HepG2 (cell line): ENCODE results near the gene HACE1. TPM values are rescaled to one million over a fixed set of nuclear protein-coding genes. Genes with fewer than 3 reads are reported as not detected.

Source experiments
- ATAC-seq: fragments of 200-7000 bp; cut with Tn5 transposase; 3 replicates; pipeline ENCODE4 v1.9.1; 2020; ENCODE audit warnings: mild to moderate bottlenecking, moderate library complexity
- BruUV-seq: library from RNA; stranded (reverse); fragments of 400-500 nt; replicated peaks from 2 replicates; lab custom pipeline; 2021; lab: Mats Ljungman, UMichigan
- CTCF ChIA-PET: fragments of 300-600 bp; formaldehyde crosslinking; extraction: SDS; loops from one replicate; lab custom pipeline; 2021; ENCODE audit warnings: low total read pairs, inconsistent platforms, low intra/inter-chr PET ratio; lab: Yijun Ruan, JAX
- POLR2A ChIA-PET: fragments of 350-600 bp; sonication (Branson Sonifier 250); formaldehyde crosslinking; loops from one replicate; lab custom pipeline; 2020; ENCODE audit warnings: antibody characterized with exemption, inconsistent platforms; lab: Yijun Ruan, JAX
- DNase-seq: peaks from one replicate; pipeline ENCODE4 v3.0.0-alpha.2; 2015; ENCODE audit warnings: low spot score
- FAIRE-seq: peaks from 3 replicates; lab custom pipeline; 2011; peaks lifted over from hg19 to GRCh38; lab: Jason Lieb, UNC
- H2AFZ ChIP-seq: one replicate; pipeline ENCODE4 v1.6.1; 2011; ENCODE audit warnings: low read length, inconsistent platforms
- H3K27ac ChIP-seq: fragments of 300-600 bp; 3 replicates; pipeline ENCODE4 v1.8.0; 2011; ENCODE audit warnings: mixed run types, mild to moderate bottlenecking, mixed read lengths, low read length, inconsistent platforms; ENCODE audit not compliant: insufficient read depth; ENCODE audit errors: extremely low read length
- H3K27me3 ChIP-seq, 2 experiments: fragments of 200-600 bp in 1 of 2; 2 replicates in 1 of 2; 3 replicates in 1 of 2; pipeline versions ENCODE4 v1.6.0 to v1.8.0; 2011; ENCODE audit warnings: low read length in 2 of 2, mild to moderate bottlenecking in 2 of 2, moderate library complexity in 2 of 2, inconsistent platforms in 1 of 2; ENCODE audit not compliant: insufficient read depth in 2 of 2, control insufficient read depth in 1 of 2
- H3K36me3 ChIP-seq, 2 experiments: fragments of 200-600 bp in 1 of 2; replicated peaks in 1 of 2; 2 replicates in 1 of 2; 3 replicates in 1 of 2; pipeline versions ENCODE4 v1.5.1 to v1.8.0; 2011; ENCODE audit warnings: low read length in 2 of 2, inconsistent platforms in 1 of 2; ENCODE audit not compliant: insufficient read depth in 2 of 2, control insufficient read depth in 1 of 2
- H3K4me1 ChIP-seq: 2 replicates; pipeline ENCODE4 v1.5.1; 2012; ENCODE audit warnings: low read length, inconsistent platforms; ENCODE audit not compliant: insufficient read depth
- H3K4me2 ChIP-seq: 2 replicates; pipeline ENCODE4 v1.6.0; 2011; ENCODE audit warnings: low read depth, low read length, inconsistent platforms
- H3K4me3 ChIP-seq, 3 experiments: fragments of 200-600 bp in 1 of 3; sonication (generic), shearing (Covaris generic) in 1 of 3; replicated peaks in 1 of 3; 2 replicates each; pipeline ENCODE4 v1.5.1; 2011 to 2016; ENCODE audit warnings: low read length in 3 of 3, inconsistent platforms in 2 of 3, low read depth in 2 of 3, mild to moderate bottlenecking in 2 of 3, control low read depth in 1 of 3, mixed read lengths in 1 of 3; ENCODE audit not compliant: insufficient read depth in 1 of 3
- H3K79me2 ChIP-seq: one replicate; pipeline ENCODE4 v1.6.1; 2011; ENCODE audit warnings: low read length, inconsistent platforms; ENCODE audit not compliant: insufficient read depth
- H3K9ac ChIP-seq: 2 replicates; pipeline ENCODE4 v1.6.0; 2011; ENCODE audit warnings: mild to moderate bottlenecking, low read depth, low read length, inconsistent platforms; ENCODE audit not compliant: insufficient read depth
- H3K9me3 ChIP-seq: 2 replicates; pipeline ENCODE4 v1.5.1; 2012; ENCODE audit warnings: mild to moderate bottlenecking, low read length
- H4K20me1 ChIP-seq: 2 replicates; pipeline ENCODE4 v1.6.0; 2011; ENCODE audit warnings: inconsistent platforms, mild to moderate bottlenecking, low read length, moderate library complexity; ENCODE audit not compliant: insufficient read depth
- AGO2 ChIP-seq: fragments of 200-400 bp; formaldehyde crosslinking; optimal IDR thresholded peaks from 2 replicates; pipeline ENCODE3; 2017; ENCODE audit warnings: mild to moderate bottlenecking, low read depth, low read length, moderate library complexity
- CREBL2 ChIP-seq: sonication (generic); formaldehyde crosslinking; IDR thresholded peaks from 2 replicates; pipeline ENCODE4 v1.8.1; 2023; ENCODE audit warnings: missing genetic modification reagents, mild to moderate bottlenecking, borderline replicate concordance
- DDIT3 ChIP-seq: sonication (generic); formaldehyde crosslinking; IDR thresholded peaks from 2 replicates; pipeline ENCODE4 v1.4.0; 2020; ENCODE audit warnings: mild to moderate bottlenecking, missing genetic modification reagents
- ELF1 ChIP-seq: sonication (generic); formaldehyde crosslinking; IDR thresholded peaks from 2 replicates; pipeline ENCODE4 v1.4.0; 2020; ENCODE audit warnings: missing genetic modification reagents
- FOSL1 ChIP-seq: sonication (generic); formaldehyde crosslinking; IDR thresholded peaks from 2 replicates; pipeline ENCODE4 v1.9.0; 2021; ENCODE audit warnings: missing genetic modification reagents, borderline replicate concordance
- MEIS1 ChIP-seq: sonication (generic); formaldehyde crosslinking; IDR thresholded peaks from 2 replicates; pipeline ENCODE4 v1.9.0; 2021; ENCODE audit warnings: mild to moderate bottlenecking, missing genetic modification reagents, moderate library complexity, borderline replicate concordance
- PHF5A ChIP-seq: IDR thresholded peaks from one replicate; pipeline ENCODE4 v1.6.1; 2018; ENCODE audit warnings: low read depth, missing genetic modification reagents; ENCODE audit not compliant: unreplicated experiment
- TEF ChIP-seq: sonication (generic); formaldehyde crosslinking; IDR thresholded peaks from 2 replicates; pipeline ENCODE4 v1.5.0; 2020; ENCODE audit warnings: missing genetic modification reagents
- TP53 ChIP-seq: sonication (generic); formaldehyde crosslinking; conservative IDR thresholded peaks from 2 replicates; pipeline ENCODE4 v1.4.0; 2020; ENCODE audit warnings: missing genetic modification reagents
- ZEB1 ChIP-seq: IDR thresholded peaks from 2 replicates; pipeline ENCODE4 v1.6.1; 2012; ENCODE audit warnings: mild to moderate bottlenecking, low read depth, inconsistent platforms; ENCODE audit not compliant: insufficient replicate concordance
- ZFAT ChIP-seq: sonication (generic); formaldehyde crosslinking; conservative IDR thresholded peaks from 2 replicates; pipeline ENCODE4 v1.8.1; 2023; ENCODE audit warnings: missing genetic modification reagents, inconsistent platforms
- ZNF225 ChIP-seq: sonication (generic); formaldehyde crosslinking; IDR thresholded peaks from 2 replicates; pipeline ENCODE4 v1.4.0; 2020; ENCODE audit warnings: mild to moderate bottlenecking, missing genetic modification reagents
- ZNF513 ChIP-seq: sonication (generic); formaldehyde crosslinking; conservative IDR thresholded peaks from 2 replicates; pipeline ENCODE4 v1.5.0; 2020; ENCODE audit warnings: missing genetic modification reagents
- ZNF589 ChIP-seq: sonication (generic); formaldehyde crosslinking; conservative IDR thresholded peaks from 2 replicates; pipeline ENCODE4 v1.8.0; 2022; ENCODE audit warnings: mild to moderate bottlenecking, moderate library complexity, missing genetic modification reagents
- ZNF598 ChIP-seq: sonication (generic); formaldehyde crosslinking; IDR thresholded peaks from 2 replicates; pipeline ENCODE4 v1.5.1; 2020; ENCODE audit warnings: mild to moderate bottlenecking, missing genetic modification reagents, borderline replicate concordance
- ZNF782 ChIP-seq: sonication (generic); formaldehyde crosslinking; IDR thresholded peaks from 2 replicates; pipeline ENCODE4 v1.4.0; 2020; ENCODE audit warnings: missing genetic modification reagents, mild to moderate bottlenecking, borderline replicate concordance
- WGBS: methylation state at CpG from one replicate; pipeline ENCODE4 v1.1.6; 2017; ENCODE audit warnings: low lambda C conversion rate; 5-methylcytosine and 5-hydroxymethylcytosine counted together
- in situ Hi-C: cut with HindIII; loops from 2 replicates; pipeline ENCODE4 v1.10.0; 2017; ENCODE audit warnings: low pct_unique_long_range_greater_than_20kb; ENCODE audit not compliant: extremely low pct_ligation_motif_present
- intact Hi-C: fragments of 100-400 bp; cut with micrococcal nuclease; formaldehyde crosslinking; loops from one replicate; pipeline ENCODE4 v1.10.0; 2022; ENCODE audit not compliant: unreplicated experiment
- polyA plus RNA-seq, 8 experiments: library from polyadenylated mRNA; depleted of rRNA in 3 of 8; stranded (reverse) in 7 of 8; unstranded in 1 of 8; fragments of >200 nt; fragmentation: Illumina TruSeq in 4 of 8; extraction: Trizol in 4 of 8; gene quantifications; 2 replicates each; pipeline versions ENCODE4 v1.2.1 to v1.2.3, GENCODE V29; 2011 to 2016; ENCODE audit warnings: low read depth in 4 of 8, missing spikeins in 1 of 8, mixed read lengths in 1 of 8; ENCODE audit not compliant: insufficient read depth in 1 of 8
- total RNA-seq, 5 experiments: library from RNA; depleted of rRNA; stranded (reverse); fragments of >200 nt; fragmentation: Illumina TruSeq; extraction: Trizol; gene quantifications; 2 replicates each; pipeline ENCODE4 v1.2.3, GENCODE V29; 2016; ENCODE audit warnings: low read depth in 1 of 5
- TF ChIP-seq, protein P1 (sequence below): sonication (generic); formaldehyde crosslinking; IDR thresholded peaks from 2 replicates; pipeline ENCODE4 v1.5.1; 2020; ENCODE audit warnings: missing genetic modification reagents, mild to moderate bottlenecking, borderline replicate concordance

The HACE1 gene
- total and polyA plus RNA-seq, 2 of the 13 experiments (the other 11 are each of a cell fraction or from before 2014, with no cell fraction given), result 8.9 to 11.4 TPM

DNA sequence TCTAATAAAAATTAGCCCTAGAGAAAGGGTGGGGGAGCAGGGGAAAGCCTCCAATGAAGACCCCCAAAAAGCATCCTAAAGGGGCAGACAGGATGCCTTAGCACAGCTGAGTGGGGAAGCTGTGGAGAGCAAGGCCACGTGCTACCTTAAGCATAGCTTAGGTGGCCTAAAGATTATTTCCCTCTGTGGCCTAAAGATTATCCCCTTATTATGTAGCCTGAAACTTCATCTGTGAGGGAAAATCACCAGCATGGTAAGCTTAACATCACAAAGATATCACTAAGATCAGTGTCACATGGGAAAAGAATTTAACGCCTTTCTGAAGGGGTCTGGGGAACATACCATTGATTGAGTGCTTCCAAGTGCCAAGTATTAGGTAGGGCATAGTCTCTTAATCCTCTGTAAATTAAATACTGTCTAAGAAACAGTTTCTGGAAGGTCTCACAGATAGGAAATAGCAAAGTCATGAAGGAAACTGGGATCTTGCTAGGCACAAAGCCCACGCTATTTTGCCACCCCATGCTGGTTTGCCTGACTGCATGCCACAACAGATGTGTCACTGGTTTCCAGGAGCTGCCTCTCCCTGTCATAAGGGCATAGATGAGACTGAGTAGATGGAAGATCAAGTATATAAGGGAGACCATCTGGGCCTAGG lies 170.0 kb downstream of the HACE1 start (continued):
- TF ChIP-seq FOSL1 (CRISPR knock-in tag) (no peak), ZNF225 (no peak), ZNF589 (CRISPR knock-in tag) (no peak)
- TF ChIP-seq, all 625 proteins: peak for 0

- Histone ChIP-seq H3K9ac (no peak overlapping the region), H3K27me3 (0 out of 5 replicates have a peak, but pooled peaks cover 0 to 4% of the 10 kb centered on the region in 2 experiments), H3K9me3 (no peaks in the 10 kb centered on the region), H3K27ac (no peak overlapping the region), H3K79me2 (no peaks in the 10 kb centered on the region), H2AFZ (no peak overlapping the region), H3K4me1 (no peaks in the 10 kb centered on the region), H3K4me3 (no peak overlapping the region), H3K4me2 (no peak overlapping the region), H4K20me1 (no peaks in the 10 kb centered on the region), H3K36me3 (no peaks in the 10 kb centered on the region)
- no TSS peak for BruUV-seq
- POLR2A ChIA-PET, result no interaction called here
- in situ Hi-C loops, result no loop called here
- ATAC-seq, result no peak
- FAIRE-seq, result no peak
- no peak for DNase-seq
- 1% methylated on average over 3 of the region's 3 CpGs for WGBS
- CTCF ChIA-PET, result no interaction called here
- intact Hi-C loops, result no loop called here
- TF ChIP-seq ELF1 (no peak), MEIS1 (CRISPR knock-in tag) (no peak), PHF5A (no peak), ZNF782 (CRISPR knock-in tag) (no peak), TP53 (CRISPR knock-in tag) (no peak), ZEB1 (no peak), ZNF225 (no peak), ZFAT (CRISPR knock-in tag) (no peak), AGO2 (no peak), DDIT3 (no peak), ZNF598 (no peak), TEF (CRISPR knock-in tag) (no peak), CREBL2 (no peak), ZNF513 (CRISPR knock-in tag) (no peak)
- TF ChIP-seq, protein P1, sequence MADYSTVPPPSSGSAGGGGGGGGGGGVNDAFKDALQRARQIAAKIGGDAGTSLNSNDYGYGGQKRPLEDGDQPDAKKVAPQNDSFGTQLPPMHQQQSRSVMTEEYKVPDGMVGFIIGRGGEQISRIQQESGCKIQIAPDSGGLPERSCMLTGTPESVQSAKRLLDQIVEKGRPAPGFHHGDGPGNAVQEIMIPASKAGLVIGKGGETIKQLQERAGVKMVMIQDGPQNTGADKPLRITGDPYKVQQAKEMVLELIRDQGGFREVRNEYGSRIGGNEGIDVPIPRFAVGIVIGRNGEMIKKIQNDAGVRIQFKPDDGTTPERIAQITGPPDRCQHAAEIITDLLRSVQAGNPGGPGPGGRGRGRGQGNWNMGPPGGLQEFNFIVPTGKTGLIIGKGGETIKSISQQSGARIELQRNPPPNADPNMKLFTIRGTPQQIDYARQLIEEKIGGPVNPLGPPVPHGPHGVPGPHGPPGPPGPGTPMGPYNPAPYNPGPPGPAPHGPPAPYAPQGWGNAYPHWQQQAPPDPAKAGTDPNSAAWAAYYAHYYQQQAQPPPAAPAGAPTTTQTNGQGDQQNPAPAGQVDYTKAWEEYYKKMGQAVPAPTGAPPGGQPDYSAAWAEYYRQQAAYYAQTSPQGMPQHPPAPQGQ (CRISPR knock-in tag), result no peak
Observed at GRCh38 chr6:104688283-104688969, 171.3 kb downstream of the HACE1 start.
